Uterus (tissue), 2 donors: Measurements from ENCODE around the gene TSPAN4.

Experiments used
- CTCF ChIP-seq, 4 experiments: fragments of 200-600 bp in 2 of 4; fragments of 450-650 bp in 2 of 4; sonication (generic) in 2 of 4; IDR thresholded peaks; one replicate each; pipeline ENCODE4 v1.5.1; 2016 to 2019; ENCODE audit warnings: antibody characterized with exemption in 4 of 4, mild to moderate bottlenecking in 2 of 4, moderate library complexity in 1 of 4
- POLR2A ChIP-seq, 2 donors: fragments of 450-650 bp; IDR thresholded peaks; one replicate each; pipeline ENCODE4 v1.6.1; 2016; ENCODE audit warnings: antibody characterized with exemption in 2 of 2, mild to moderate bottlenecking in 1 of 2, moderate library complexity in 1 of 2

GRCh38 chr11:914204-914603 is 71.6 kb downstream of the TSPAN4 start:
- TF ChIP-seq CTCF (IDR thresholded peaks at IDR 0.05) (no peak), POLR2A (IDR thresholded peaks at IDR 0.05) (no peak)
